GM12891 (cell line): ENCODE measurements around the gene SIRT6.
"Not testable (repeated sequence)": the region's sequence is repeated elsewhere in the genome, so short reads cannot be mapped to it uniquely, and the experiment has no call there.

Experiments used
- DNase-seq: peaks from one replicate; pipeline ENCODE4 v3.0.0; 2011; ENCODE audit warnings: low spot score; ENCODE audit not compliant: insufficient read length
- FAIRE-seq: peaks from 2 replicates; lab custom pipeline; 2011; peaks lifted over from hg19 to GRCh38; lab: Jason Lieb, UNC
- PAX5 ChIP-seq: IDR thresholded peaks from 2 replicates; pipeline ENCODE4 v1.6.1; 2011; ENCODE audit warnings: low read length, moderate library complexity, mild to moderate bottlenecking; ENCODE audit not compliant: insufficient read depth, severe bottlenecking
- POLR2A ChIP-seq: IDR thresholded peaks from 2 replicates; pipeline ENCODE4 v1.6.1; 2011; ENCODE audit warnings: low read depth, low read length, control low read depth
- POLR2AphosphoS5 ChIP-seq: IDR thresholded peaks from 2 replicates; pipeline ENCODE4 v1.6.1; 2011; ENCODE audit warnings: low read depth, low read length, control low read depth
- POU2F2 ChIP-seq: IDR thresholded peaks from 2 replicates; pipeline ENCODE4 v1.6.1; 2011; ENCODE audit warnings: low read depth, mild to moderate bottlenecking, control low read depth, low read length, moderate library complexity
- SPI1 ChIP-seq: IDR thresholded peaks from 2 replicates; pipeline ENCODE4 v1.6.1; 2011; ENCODE audit warnings: low read depth, low read length, control low read depth
- TAF1 ChIP-seq: IDR thresholded peaks from 2 replicates; pipeline ENCODE4 v1.6.1; 2011; ENCODE audit warnings: low read depth, low read length, control low read depth

The SIRT6 gene

GRCh38 chr19:4173479-4174212 is 8.7 kb downstream of the SIRT6 start:
- DNase-seq (no peak), FAIRE-seq (no peak)
- TF ChIP-seq PAX5 (no peak), POU2F2 (no peak), POLR2A (no peak), SPI1 (no peak)

GRCh38 chr19:4172861-4173473 is 9.4 kb downstream of the SIRT6 start:
- DNase-seq = peak; percentile 64
- FAIRE-seq = no peak
- no peak for TF ChIP-seq SPI1
- TF ChIP-seq POLR2AphosphoS5 = no peak
- no peak for TF ChIP-seq POLR2A
- no peak for TF ChIP-seq TAF1
- no peak for TF ChIP-seq PAX5
- TF ChIP-seq POU2F2 = no peak

GRCh38 chr19:4171676-4172075 is 10.7 kb downstream of the SIRT6 start:
- FAIRE-seq (no peak), DNase-seq (no peak)
- TF ChIP-seq TAF1 = no peak
- no peak for TF ChIP-seq POLR2AphosphoS5
- TF ChIP-seq SPI1 = no peak
- TF ChIP-seq POU2F2 = no peak
- TF ChIP-seq PAX5 = no peak
- no peak for TF ChIP-seq POLR2A

GRCh38 chr19:4164262-4164661 is 18.1 kb downstream of the SIRT6 start:
- no peak for FAIRE-seq
- DNase-seq = no peak
- TF ChIP-seq POLR2AphosphoS5 = no peak
- TF ChIP-seq TAF1 = no peak
- no peak for TF ChIP-seq POU2F2
- no peak for TF ChIP-seq PAX5
- TF ChIP-seq POLR2A = no peak
- TF ChIP-seq SPI1 = no peak

GRCh38 chr19:4161415-4162077 is 20.8 kb downstream of the SIRT6 start:
- FAIRE-seq = no peak
- no peak for DNase-seq
- TF ChIP-seq POLR2AphosphoS5 (no peak), POLR2A (no peak), TAF1 (no peak), POU2F2 (no peak), SPI1 (no peak)

GRCh38 chr19:4157971-4158370 is 24.4 kb downstream of the SIRT6 start:
- not testable (repeated sequence) for DNase-seq, FAIRE-seq

- DNase-seq = no peak
- no peak for FAIRE-seq
- TF ChIP-seq SPI1 = no peak
These were observed 25.2 kb downstream of the SIRT6 start for GRCh38 chr19:4157164-4157563.

- DNase-seq (no peak), FAIRE-seq (no peak)
- TF ChIP-seq TAF1 (no peak), SPI1 (no peak), POU2F2 (no peak), POLR2AphosphoS5 (no peak), POLR2A (no peak), PAX5 (no peak)
These were observed 27.6 kb downstream of the SIRT6 start for GRCh38 chr19:4154571-4155312.

- TF ChIP-seq POLR2AphosphoS5 = no peak
- no peak for TF ChIP-seq PAX5
- no peak for TF ChIP-seq TAF1
- TF ChIP-seq POU2F2 = no peak
- no peak for TF ChIP-seq SPI1
- TF ChIP-seq POLR2A = no peak
- FAIRE-seq (no peak), DNase-seq (no peak)
These were observed 29.9 kb downstream of the SIRT6 start for GRCh38 chr19:4152241-4152998.
